ENCODE measurements around the gene ZSCAN9.
A peak's percentile ranks its signal among the peaks of the same experiment; 100 is the strongest.

ZSCAN9 gene

GRCh38 chr6:28225056-28225834, at the start of gene ZSCAN9:
ZSCAN9 (plus strand) TSS chr6:28225275; CDS start chr6:28227085, 1,810 bp downstream.
- peak; percentile 94 for DNase-seq

GRCh38 chr6:28176373-28176772, 48.7 kb upstream of the ZSCAN9 start:
- no peak for DNase-seq

GRCh38 chr6:28182255-28182654, 42.8 kb upstream of the ZSCAN9 start:
- DNase-seq: no peak

GRCh38 chr6:28188111-28188979, 36.7 kb upstream of the ZSCAN9 start:
- no peak for DNase-seq

- DNase-seq: no peak
These were observed 25.1 kb upstream of the ZSCAN9 start for GRCh38 chr6:28200020-28200419.

- no peak for DNase-seq
These were observed 21.9 kb upstream of the ZSCAN9 start for GRCh38 chr6:28203201-28203600.

- no peak for DNase-seq
These were observed 19.2 kb upstream of the ZSCAN9 start for GRCh38 chr6:28205879-28206278.

GRCh38 chr6:28206527-28206926, 18.5 kb upstream of the ZSCAN9 start:
- DNase-seq: no peak

GRCh38 chr6:28206928-28207509, 18.1 kb upstream of the ZSCAN9 start:
- no peak for DNase-seq

- DNase-seq: peak; percentile 75
These were observed 17.5 kb upstream of the ZSCAN9 start for GRCh38 chr6:28207510-28208110.

- DNase-seq: peak; percentile 38
These were observed 16.9 kb upstream of the ZSCAN9 start for GRCh38 chr6:28208111-28208659.

- DNase-seq: no peak
These were observed 15.1 kb upstream of the ZSCAN9 start for GRCh38 chr6:28209753-28210535.

GRCh38 chr6:28211840-28212509, 13.1 kb upstream of the ZSCAN9 start:
- DNase-seq: no peak

GRCh38 chr6:28212510-28213212, 12.4 kb upstream of the ZSCAN9 start:
- peak; percentile 88 for DNase-seq

GRCh38 chr6:28213213-28213523, 11.9 kb upstream of the ZSCAN9 start:
- no peak for DNase-seq

GRCh38 chr6:28215425-28215824, 9.7 kb upstream of the ZSCAN9 start:
- peak; percentile 63 for DNase-seq

- no peak for DNase-seq
These were observed 7.2 kb upstream of the ZSCAN9 start for GRCh38 chr6:28217890-28218289.

GRCh38 chr6:28218312-28219248, 6.5 kb upstream of the ZSCAN9 start:
- DNase-seq: peak; percentile 95

- DNase-seq: peak; percentile 54
These were observed 4.6 kb upstream of the ZSCAN9 start for GRCh38 chr6:28220257-28221133.

Data from hematopoietic multipotent progenitor cell treated with erythropoietin and hydrocortisone succinate and interleukin-3 and kit ligand, for 4 days (in vitro differentiated cells).